GM23248 (cell line): ENCODE data around the gene TSPAN4.

Experiments used
- EZH2 ChIP-seq: fragments of 200-600 bp; sonication (generic); IDR thresholded peaks from 2 replicates; pipeline ENCODE4 v1.6.1; 2018; ENCODE audit warnings: antibody characterized with exemption, mild to moderate bottlenecking; ENCODE audit not compliant: insufficient read depth, poor library complexity, severe bottlenecking
- EZH2phosphoT487 ChIP-seq: fragments of 200-600 bp; sonication (generic); IDR thresholded peaks from 2 replicates; pipeline ENCODE4 v1.6.1; 2018; ENCODE audit warnings: antibody characterized with exemption, moderate library complexity, mild to moderate bottlenecking, low read depth; ENCODE audit not compliant: insufficient read depth

GRCh38 chr11:821512-822371 lies 20.9 kb upstream of the TSPAN4 start:
- TF ChIP-seq EZH2phosphoT487: no peak
- TF ChIP-seq EZH2: no peak
